Stimulated activated CD8-positive, alpha-beta memory T cell treated with anti-CD3 and anti-CD28 coated beads, Interleukin-15, amount 100 ng/mL, for 24 hours (primary cell): ENCODE results near the gene TRIM68.

ENCODE experiments used
- DNase-seq: peaks from one replicate; pipeline ENCODE4 v3.0.0-alpha.2; 2020; ENCODE audit warnings: low read depth

TRIM68 gene

GRCh38 chr11:4605057-4605456 lies 3.0 kb downstream of the TRIM68 start:
- no peak for DNase-seq

- no peak for DNase-seq
These were observed 14.3 kb downstream of the TRIM68 start, which contains the start of gene OR52I1 for GRCh38 chr11:4593739-4594138. Gene OR52I1 (plus strand): TSS chr11:4594039. CDS start chr11:4594039, 0 bp downstream.

GRCh38 chr11:4589017-4589416 lies 19.0 kb downstream of the TRIM68 start:
- no peak for DNase-seq

GRCh38 chr11:4581443-4581842 lies 26.6 kb downstream of the TRIM68 start, which contains the start of gene OR52I2:
Gene OR52I2 (plus strand): TSS chr11:4581743.
- no peak for DNase-seq

GRCh38 chr11:4580124-4580523 lies 27.9 kb downstream of the TRIM68 start:
- no peak for DNase-seq

GRCh38 chr11:4578624-4579023 lies 29.4 kb downstream of the TRIM68 start:
- DNase-seq: no peak

- no peak for DNase-seq
These were observed 30.3 kb downstream of the TRIM68 start for GRCh38 chr11:4577761-4578160.

GRCh38 chr11:4576880-4577279 lies 31.2 kb downstream of the TRIM68 start:
- no peak for DNase-seq

GRCh38 chr11:4569075-4569474 lies 39.0 kb downstream of the TRIM68 start:
- no peak for DNase-seq

GRCh38 chr11:4565371-4565770 lies 42.7 kb downstream of the TRIM68 start:
- DNase-seq: no peak

GRCh38 chr11:4560467-4560866 lies 47.6 kb downstream of the TRIM68 start:
- no peak for DNase-seq

GRCh38 chr11:4559527-4560440 lies 48.2 kb downstream of the TRIM68 start:
- no peak for DNase-seq

GRCh38 chr11:4551346-4551979 lies 56.6 kb downstream of the TRIM68 start:
- no peak for DNase-seq
